Natural killer cell (primary cell): ENCODE results near the gene PDLIM1. TPM values are rescaled to one million over a fixed set of nuclear protein-coding genes. Genes with fewer than 3 reads are reported as not detected.
A peak's percentile ranks its signal among the peaks of the same experiment; 100 is the strongest.
"Not testable (repeated sequence)": the region's sequence is repeated elsewhere in the genome, so short reads cannot be mapped to it uniquely, and the experiment has no call there.

Source experiments
- ATAC-seq, 3 donors: fragments of 150-1000 bp in 2 of 3; fragments of 200-7000 bp in 1 of 3; cut with Tn5 transposase; 1 replicate in 1 of 3; 2 replicates in 2 of 3; pipeline ENCODE4 v1.10.0; 2021; ENCODE audit warnings: mild to moderate bottlenecking in 2 of 3, moderate library complexity in 2 of 3
- DNase-seq, 2 donors: peaks; one replicate each; pipeline versions ENCODE4 v3.0.0 to v3.0.0-alpha.2; 2013 to 2021; ENCODE audit warnings: mixed read lengths in 1 of 2
- H3K27ac ChIP-seq: one replicate; pipeline ENCODE4 v1.5.1; 2013; ENCODE audit warnings: mild to moderate bottlenecking, low read length
- H3K27me3 ChIP-seq: one replicate; pipeline ENCODE4 v1.6.1; 2013; ENCODE audit warnings: low read length; ENCODE audit not compliant: control insufficient read depth, insufficient read depth
- H3K36me3 ChIP-seq: one replicate; pipeline ENCODE4 v1.6.1; 2013; ENCODE audit warnings: low read length; ENCODE audit not compliant: control insufficient read depth, insufficient read depth
- H3K4me1 ChIP-seq: one replicate; pipeline ENCODE4 v1.6.1; 2013; ENCODE audit warnings: low read length; ENCODE audit not compliant: control insufficient read depth, insufficient read depth
- H3K4me3 ChIP-seq: one replicate; pipeline ENCODE4 v1.5.1; 2013; ENCODE audit warnings: low read length
- H3K9me3 ChIP-seq: one replicate; pipeline ENCODE4 v1.6.1; 2013; ENCODE audit warnings: low read length; ENCODE audit not compliant: control insufficient read depth, insufficient read depth
- H3K27ac Mint-ChIP-seq, 2 donors: one replicate each; pipeline ENCODE4 v1.8.0; 2022; ENCODE audit warnings: mild to moderate bottlenecking in 2 of 2, mixed read lengths in 2 of 2, moderate library complexity in 1 of 2
- H3K27me3 Mint-ChIP-seq, 2 donors: one replicate each; pipeline ENCODE4 v1.8.0; 2022; ENCODE audit warnings: low read depth in 2 of 2, mixed read lengths in 2 of 2
- H3K36me3 Mint-ChIP-seq: one replicate; pipeline ENCODE4 v1.8.0; 2022; ENCODE audit warnings: mixed read lengths
- H3K4me1 Mint-ChIP-seq, 2 donors: one replicate each; pipeline ENCODE4 v1.8.0; 2022; ENCODE audit warnings: mixed read lengths in 2 of 2
- H3K4me3 Mint-ChIP-seq: one replicate; pipeline ENCODE4 v1.8.0; 2022; ENCODE audit warnings: mild to moderate bottlenecking, moderate library complexity, mixed read lengths
- H3K9me3 Mint-ChIP-seq, 2 donors: one replicate each; pipeline ENCODE4 v1.8.0; 2022; ENCODE audit warnings: mixed read lengths in 2 of 2
- CTCF ChIP-seq: fragments of 200-600 bp; IDR thresholded peaks from one replicate; pipeline ENCODE4 v1.8.0; 2022; ENCODE audit warnings: antibody characterized with exemption
- WGBS: methylation state at CpG from one replicate; pipeline ENCODE4 v1.1.7; 2013; ENCODE audit warnings: missing lambda C conversion rate; ENCODE audit not compliant: insufficient coverage; 5-methylcytosine and 5-hydroxymethylcytosine counted together
- intact Hi-C: fragments of 100-400 bp; cut with micrococcal nuclease; formaldehyde crosslinking; loops from one replicate; pipeline ENCODE4 v1.14.2; 2022
- total RNA-seq, 4 donors: library from RNA; stranded (reverse); fragments of 120-200 nt in 1 of 4; gene quantifications; one replicate each; pipeline versions ENCODE4 v1.2.3 to v1.2.4, GENCODE V29; 2013 to 2022

The PDLIM1 gene
- total RNA-seq, 3 donors from 2014 or later (not counting 1 experiment from before 2014, with no cell fraction given): 7.1 to 25.2 (median 24.5) TPM

GRCh38 chr10:95229724-95230627, 60.8 kb downstream of the PDLIM1 start:
- no peaks in the 10 kb centered on the region for H3K36me3 Mint-ChIP-seq
- H3K9me3 Mint-ChIP-seq: no peaks in the 10 kb centered on the region
- Histone ChIP-seq H3K4me3 (peak overlapping the region; percentile 62), H3K36me3 (no peaks in the 10 kb centered on the region), H3K9me3 (no peaks in the 10 kb centered on the region), H3K27me3 (no peaks in the 10 kb centered on the region), H3K27ac (no peak overlapping the region), H3K4me1 (peaks cover 14% of the 10 kb centered on the region)
- intact Hi-C loops: no loop called here
- WGBS: 93% methylated on average over 6 of the region's 10 CpGs
- TF ChIP-seq CTCF: no peak
- H3K27me3 Mint-ChIP-seq: peaks cover 0 to 3% of the 10 kb centered on the region in 2 donors
- H3K4me3 Mint-ChIP-seq: peak overlapping the region; percentile 91
- H3K4me1 Mint-ChIP-seq: peaks cover 12 to 13% of the 10 kb centered on the region in 2 donors
- no peak for DNase-seq
- peak overlapping the region; percentile 39 to 62 for H3K27ac Mint-ChIP-seq
- ATAC-seq: no peak

GRCh38 chr10:95228934-95229723, 61.7 kb downstream of the PDLIM1 start:
- ATAC-seq, H3K27me3 ChIP-seq, H3K27ac ChIP-seq, H3K4me3 ChIP-seq, H3K9me3 ChIP-seq, H3K27me3 Mint-ChIP-seq, H3K9me3 Mint-ChIP-seq, DNase-seq, H3K36me3 Mint-ChIP-seq, H3K36me3 ChIP-seq, H3K27ac Mint-ChIP-seq, intact Hi-C loops: not testable (repeated sequence)
- peaks cover 12 to 13% of the 10 kb centered on the region in 2 donors for H3K4me1 Mint-ChIP-seq
- peak overlapping the region; percentile 37 for H3K4me3 Mint-ChIP-seq
- WGBS: 92% methylated on average over 13 of the region's 14 CpGs
- peaks cover 14% of the 10 kb centered on the region for H3K4me1 ChIP-seq

- no peak overlapping the region for H3K27ac ChIP-seq
- Mint-ChIP-seq H3K4me3 (no peak overlapping the region), H3K9me3 (no peaks in the 10 kb centered on the region), H3K27ac (no peak overlapping the region), H3K27me3 (peaks cover 0 to 3% of the 10 kb centered on the region in 2 donors), H3K36me3 (no peaks in the 10 kb centered on the region), H3K4me1 (no peaks in the 10 kb centered on the region)
- no CpG with 5 or more reads among the region's 2 CpGs for WGBS
- no peak for ATAC-seq
- H3K36me3 ChIP-seq: no peaks in the 10 kb centered on the region
- no peak overlapping the region for H3K4me3 ChIP-seq
- H3K27me3 ChIP-seq: no peaks in the 10 kb centered on the region
- DNase-seq: no peak
- H3K4me1 ChIP-seq: peaks cover under 1% of the 10 kb centered on the region
- no peaks in the 10 kb centered on the region for H3K9me3 ChIP-seq
- intact Hi-C loops: no loop called here
- no peak for TF ChIP-seq CTCF
Measured at GRCh38 chr10:95225136-95225535, 65.7 kb downstream of the PDLIM1 start.

GRCh38 chr10:95221124-95221523, 69.7 kb downstream of the PDLIM1 start:
- 87% methylated on average over 5 of the region's 5 CpGs for WGBS
- no peak overlapping the region for H3K4me3 Mint-ChIP-seq
- no peaks in the 10 kb centered on the region for H3K27me3 ChIP-seq
- DNase-seq (no peak), ATAC-seq (no peak)
- no peak overlapping the region for H3K27ac Mint-ChIP-seq
- no peaks in the 10 kb centered on the region for H3K27me3 Mint-ChIP-seq
- no peaks in the 10 kb centered on the region for H3K9me3 Mint-ChIP-seq
- no peak overlapping the region for H3K4me3 ChIP-seq
- no peaks in the 10 kb centered on the region for H3K4me1 ChIP-seq
- TF ChIP-seq CTCF: no peak
- no peaks in the 10 kb centered on the region for H3K9me3 ChIP-seq
- intact Hi-C loops: no loop called here
- H3K4me1 Mint-ChIP-seq: no peaks in the 10 kb centered on the region
- H3K36me3 ChIP-seq: no peaks in the 10 kb centered on the region
- no peak overlapping the region for H3K27ac ChIP-seq
- H3K36me3 Mint-ChIP-seq: no peaks in the 10 kb centered on the region
